Measurements from ENCODE around the gene TAF4.

TAF4 gene

GRCh38 chr20:61953037-61954021 lies 112.4 kb downstream of the TAF4 start:
- H3K4me3 ChIP-seq (ENCODE audit: low read depth, low read length), result no peak overlapping the region
- DNase-seq (ENCODE audit: low read depth, low spot score), result no peak
- in situ Hi-C loops (cut with HindIII; ENCODE audit: low sequenced_read_pairs), result no loop called here
- no peak for TF ChIP-seq CTCF (IDR thresholded peaks at IDR 0.05; ENCODE audit: low read depth, low read length)

DNA sequence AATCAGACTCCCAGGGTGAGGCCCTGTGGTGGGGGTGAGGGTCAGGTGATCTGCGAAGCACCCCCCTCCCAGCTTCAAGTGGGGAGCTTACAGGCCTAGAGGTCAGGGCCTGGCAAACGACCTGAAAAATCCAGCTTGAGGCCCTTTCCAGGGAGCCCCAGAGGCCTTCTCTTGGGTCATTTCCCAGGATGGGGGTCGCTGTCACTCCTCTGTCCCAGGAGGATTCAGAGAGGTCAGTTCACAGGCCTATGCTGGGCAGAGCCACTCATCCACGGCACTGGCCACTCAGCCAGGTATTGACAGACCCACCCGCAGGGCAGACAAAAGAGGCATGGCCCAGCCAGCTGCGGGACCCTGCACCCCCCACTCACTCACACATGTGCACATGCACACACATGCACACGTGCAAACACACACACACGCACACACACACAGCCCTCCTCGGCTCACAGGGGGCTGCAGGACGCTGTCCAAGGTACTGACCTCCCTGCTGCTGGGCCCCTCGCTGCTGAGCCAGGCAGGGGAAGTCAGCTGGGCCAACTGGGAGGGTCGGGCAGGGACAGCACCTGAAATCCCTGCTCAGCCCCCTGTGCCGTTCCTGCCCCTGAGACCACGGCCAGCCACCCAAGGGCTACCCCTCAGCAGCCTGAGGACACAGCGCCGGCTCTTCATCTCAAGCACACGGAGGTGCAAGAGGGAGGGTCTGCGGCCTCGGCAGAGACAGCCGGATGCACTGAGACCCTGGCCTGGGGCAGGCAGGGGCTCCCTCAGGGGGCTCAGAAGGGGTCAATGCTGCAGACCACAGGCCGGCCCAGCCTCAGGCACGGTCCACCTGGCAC lies 113.8 kb downstream of the TAF4 start:
- in situ Hi-C loops (cut with HindIII; ENCODE audit: low sequenced_read_pairs), result no loop called here
- no peak overlapping the region for H3K4me3 ChIP-seq (ENCODE audit: low read depth, low read length)
- DNase-seq (ENCODE audit: low read depth, low spot score), result peak; percentile 10
- no peak for TF ChIP-seq CTCF (IDR thresholded peaks at IDR 0.05; ENCODE audit: low read depth, low read length)

DNA sequence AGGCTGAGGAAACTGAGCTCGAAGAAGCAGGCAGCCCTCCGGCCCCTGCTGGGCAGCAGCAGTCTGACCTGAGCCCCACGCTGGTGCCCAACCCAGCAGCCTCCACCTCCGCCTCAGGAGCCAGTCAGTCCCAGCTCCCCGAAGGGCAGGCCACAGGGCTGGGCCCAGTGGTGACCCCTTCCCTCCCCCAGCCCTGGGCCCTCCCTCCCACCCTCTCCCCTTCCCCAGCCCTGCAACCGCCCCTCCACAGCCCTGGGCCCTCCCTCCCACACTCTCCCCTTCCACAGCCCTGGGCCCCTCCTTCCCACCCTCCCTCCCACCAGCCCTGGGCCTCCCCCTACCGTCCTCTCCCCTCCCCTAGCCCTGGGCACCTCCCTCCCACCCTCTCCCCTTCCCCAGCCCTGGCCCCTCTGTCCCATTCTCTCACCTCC lies 115.0 kb downstream of the TAF4 start:
- H3K4me3 ChIP-seq (ENCODE audit: low read depth, low read length), result no peak overlapping the region
- in situ Hi-C loops (cut with HindIII; ENCODE audit: low sequenced_read_pairs), result no loop called here
- TF ChIP-seq CTCF (IDR thresholded peaks at IDR 0.05; ENCODE audit: low read depth, low read length), result no peak
- DNase-seq (ENCODE audit: low read depth, low spot score), result no peak

- in situ Hi-C loops (cut with HindIII; ENCODE audit: low sequenced_read_pairs), result no loop called here
- TF ChIP-seq CTCF (IDR thresholded peaks at IDR 0.05; ENCODE audit: low read depth, low read length), result no peak
These were observed 115.7 kb downstream of the TAF4 start for GRCh38 chr20:61949714-61950640.

DNA sequence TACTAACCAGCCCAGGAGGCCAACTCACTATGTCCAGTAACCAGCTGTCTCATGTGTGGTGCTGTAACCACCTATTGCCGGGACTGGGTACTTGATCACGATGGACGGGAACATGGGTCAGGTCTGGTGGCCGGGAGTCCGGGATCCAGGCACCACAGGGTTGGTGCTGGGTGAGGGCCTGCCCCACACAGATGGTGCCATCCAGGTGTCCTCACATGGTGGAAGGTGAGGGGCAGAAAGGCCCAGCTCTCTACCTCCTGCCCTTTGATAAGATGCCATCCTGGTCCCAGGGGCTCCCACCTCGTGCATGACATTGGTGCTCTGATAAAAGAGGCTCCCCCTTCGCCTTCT lies 116.3 kb downstream of the TAF4 start:
- H3K4me3 ChIP-seq (ENCODE audit: low read depth, low read length), result no peak overlapping the region
- no peak for TF ChIP-seq CTCF (IDR thresholded peaks at IDR 0.05; ENCODE audit: low read depth, low read length)
- in situ Hi-C loops (cut with HindIII; ENCODE audit: low sequenced_read_pairs), result no loop called here
- DNase-seq (ENCODE audit: low read depth, low spot score), result no peak

More at GRCh38 chr20:61949714-61950640, 115.7 kb downstream of the TAF4 start:
- DNase-seq (ENCODE audit: low read depth, low spot score), result no peak
- no peak overlapping the region for H3K4me3 ChIP-seq (ENCODE audit: low read depth, low read length)

Measured in astrocyte of the spinal cord (primary cell).